MM.1S (cell line): Measurements from ENCODE around the gene ARHGEF10L.

Experiments used
- CTCF ChIP-seq: fragments of 300-600 bp; sonication (generic); IDR thresholded peaks from 2 replicates; pipeline ENCODE4 v1.5.1; 2016; ENCODE audit warnings: antibody characterized with exemption, low read length, mixed read lengths
- EZH2phosphoT487 ChIP-seq: fragments of 300-600 bp; sonication (generic); IDR thresholded peaks from 2 replicates; pipeline ENCODE4 v1.6.1; 2018; ENCODE audit warnings: antibody characterized with exemption, low read length

DNA sequence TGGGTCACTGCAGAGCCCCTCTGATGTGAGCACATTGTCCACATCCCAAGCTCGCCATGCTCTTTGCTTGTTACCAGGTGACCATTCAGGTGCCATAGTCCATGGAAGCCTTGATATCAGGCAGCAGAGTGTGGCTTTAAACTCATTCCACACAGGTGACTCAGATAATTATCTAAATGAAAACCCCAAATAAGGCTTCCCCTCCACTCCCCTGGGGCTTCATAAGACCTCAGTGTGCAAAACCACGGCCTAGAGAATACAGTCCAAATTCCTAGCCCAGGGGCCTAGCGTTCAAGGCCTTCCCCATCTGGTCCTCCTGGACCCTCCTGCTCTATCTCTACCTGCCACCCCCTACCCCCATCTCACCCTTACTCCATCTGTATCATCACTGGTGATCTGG lies 97.1 kb downstream of the ARHGEF10L start:
- no peak for TF ChIP-seq CTCF
- no peak for TF ChIP-seq EZH2phosphoT487
